SK-MEL-5 (cell line): ENCODE results near the gene LEFTY2. TPM values are rescaled to one million over a fixed set of nuclear protein-coding genes. Genes with fewer than 3 reads are reported as not detected.

ENCODE experiments used
- DNase-seq: peaks from one replicate; pipeline ENCODE4 v3.0.0-alpha.2; 2016; ENCODE audit warnings: low read depth, low spot score
- in situ Hi-C: cut with HindIII; loops from 2 replicates; pipeline ENCODE4 v1.10.0; 2016; ENCODE audit warnings: low sequenced_read_pairs, high pct_unique_total_duplicates, low pct_unique_long_range_greater_than_20kb
- total RNA-seq: library from RNA; depleted of rRNA; stranded (reverse); fragments of >200 nt; shearing (Covaris generic); gene quantifications from 2 replicates; pipeline ENCODE4 v1.2.3, GENCODE V29; 2014

LEFTY2 gene
- total RNA-seq, 1 experiment from 2014 or later, result not detected

DNA sequence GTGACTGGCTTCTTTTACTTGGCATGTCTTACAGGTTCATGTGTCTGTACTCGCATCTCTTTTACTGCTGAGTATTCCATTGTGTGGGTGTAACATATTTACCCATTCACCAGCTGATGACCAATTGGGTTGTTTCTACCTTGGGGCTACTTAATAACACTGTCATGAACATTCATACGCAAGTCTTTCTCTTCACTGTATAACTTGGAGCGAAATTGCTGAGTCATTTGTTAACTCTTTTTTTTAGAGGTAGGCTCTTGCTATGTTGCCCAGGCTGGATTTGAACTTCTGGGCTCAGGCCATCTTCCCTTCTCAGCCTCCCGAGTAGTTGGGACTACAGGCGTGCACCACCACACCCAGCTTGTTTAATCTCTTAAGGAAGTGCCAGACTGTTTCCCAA, 23.5 kb downstream of the LEFTY2 start:
- in situ Hi-C loops, result no loop called here
- DNase-seq, result no peak

DNA sequence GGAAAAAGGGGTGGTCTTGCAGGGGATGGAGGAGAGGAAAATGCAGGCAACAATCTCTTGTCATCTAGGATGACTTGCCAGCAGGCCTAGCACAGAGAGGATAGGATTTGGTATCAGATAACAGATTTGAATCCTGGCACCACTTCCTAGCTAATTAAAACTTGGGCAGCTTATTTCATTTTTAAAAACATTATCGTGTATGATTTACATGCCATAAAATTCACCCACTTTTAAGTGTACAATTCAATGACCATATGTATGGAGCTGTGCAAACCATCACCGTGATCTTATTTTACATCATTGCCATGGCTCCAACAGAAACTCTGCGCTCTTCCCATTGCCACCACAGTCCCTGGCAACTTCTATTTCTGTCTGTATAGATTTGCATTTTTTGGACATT, 23.9 kb downstream of the LEFTY2 start:
- in situ Hi-C loops, result no loop called here
- DNase-seq, result no peak

DNA sequence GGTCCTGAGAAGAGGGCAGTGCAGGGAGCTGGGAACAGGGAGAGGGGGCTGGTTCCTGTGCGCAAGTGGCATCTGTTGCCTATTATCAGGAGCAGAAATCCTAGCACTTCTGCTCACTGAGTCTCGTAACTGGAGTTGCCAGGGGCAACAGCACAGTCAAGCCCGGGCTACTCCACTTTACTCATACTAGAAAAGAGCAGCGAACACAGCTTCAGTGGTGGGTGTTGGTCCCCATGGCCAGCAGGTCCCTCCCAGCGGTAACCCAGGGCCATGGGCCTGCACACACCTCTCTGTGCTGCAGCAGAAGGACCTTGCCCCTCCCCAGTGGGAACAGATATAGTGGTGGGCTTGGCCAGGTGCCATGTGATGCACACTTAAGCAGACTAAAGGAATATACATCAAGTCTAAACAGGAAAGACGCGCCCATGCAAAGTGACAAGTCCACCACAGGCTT, 25.5 kb downstream of the LEFTY2 start:
- in situ Hi-C loops, result no loop called here

DNA sequence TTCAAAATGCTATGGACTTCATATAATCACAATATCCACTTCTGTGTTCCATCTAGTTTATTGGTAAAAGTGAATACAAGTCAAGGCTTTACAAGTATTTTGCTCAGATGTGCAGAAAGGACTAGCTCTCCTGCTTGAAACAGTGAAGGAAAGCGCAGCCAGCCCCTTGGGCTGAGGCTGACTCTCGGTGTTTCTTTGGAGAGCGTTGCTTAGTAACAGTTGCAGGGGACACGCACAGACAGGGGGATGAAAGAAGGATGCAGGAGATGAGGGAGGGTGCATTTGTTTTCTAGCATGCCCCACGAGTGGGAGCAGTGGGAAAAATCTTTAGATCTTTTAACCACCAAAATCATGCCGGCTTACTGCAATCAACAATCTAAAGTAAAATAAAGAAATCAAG, 26.1 kb downstream of the LEFTY2 start:
- in situ Hi-C loops, result no loop called here
- DNase-seq, result no peak

More for the DNA sequence above, 25.5 kb downstream of the LEFTY2 start:
- DNase-seq, result no peak

DNA sequence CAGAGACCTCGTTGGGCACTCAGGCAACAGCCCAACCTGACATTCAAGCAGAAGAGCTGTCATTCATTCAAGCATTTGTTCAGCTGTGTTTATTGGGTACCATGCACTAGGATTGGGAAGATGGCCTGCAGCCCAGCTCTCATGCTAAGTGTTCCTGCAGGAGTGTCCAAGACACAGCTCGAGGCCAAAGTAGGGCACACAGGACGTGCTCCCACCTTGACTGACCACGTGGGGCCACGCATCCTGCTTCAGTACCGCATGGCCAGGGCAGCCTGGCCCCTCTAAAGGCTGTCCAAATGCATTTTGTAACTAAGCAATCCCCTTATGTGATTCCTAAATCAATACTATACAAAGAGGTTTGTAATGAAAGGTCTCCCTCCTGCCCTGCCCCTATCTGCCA, 26.6 kb downstream of the LEFTY2 start:
- no peak for DNase-seq
- in situ Hi-C loops, result no loop called here

DNA sequence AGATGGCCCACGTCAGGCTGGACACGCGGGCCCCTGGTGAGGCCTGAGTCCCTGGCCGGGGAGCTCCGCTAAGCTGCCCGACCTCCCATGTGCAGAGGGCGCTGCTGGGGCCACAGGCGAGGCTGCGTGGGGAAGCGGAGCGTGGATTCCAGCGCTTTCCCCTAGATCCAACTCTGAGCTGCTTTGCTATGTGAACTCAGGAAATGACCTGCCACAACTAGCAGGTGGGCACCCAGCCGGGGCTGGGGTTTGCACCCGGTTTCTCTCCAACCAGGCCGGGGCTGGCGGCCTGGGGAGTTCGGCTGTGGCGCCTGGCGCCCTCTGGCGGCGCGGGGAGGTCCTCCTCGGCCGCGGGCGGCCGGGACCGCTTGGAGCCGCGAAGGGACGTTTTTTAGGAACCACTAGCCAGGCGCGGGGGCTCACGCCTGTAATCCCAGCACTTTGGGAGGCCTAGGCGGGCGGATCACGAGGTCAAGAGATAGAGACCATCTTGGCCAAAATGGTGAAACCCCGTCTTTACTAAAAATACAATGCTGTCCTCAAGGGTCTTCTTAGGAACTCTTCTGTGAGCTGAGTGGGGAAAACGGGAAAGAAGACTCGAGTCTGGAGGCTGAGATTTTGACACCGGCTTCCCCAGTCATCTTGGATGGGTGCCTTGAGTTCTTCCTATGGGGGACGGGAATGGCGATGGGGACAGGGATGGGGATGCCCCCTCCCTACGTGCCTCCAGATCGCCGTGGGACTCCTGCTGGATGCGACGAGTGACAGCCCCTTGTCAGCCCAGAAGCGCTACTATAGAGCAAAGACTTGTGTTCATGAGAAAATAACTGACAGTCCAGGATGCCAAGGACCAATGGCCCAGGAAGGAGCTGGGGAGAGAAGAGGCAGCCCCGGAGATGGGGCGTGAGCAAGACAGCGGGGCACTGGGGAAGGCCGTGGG, 29.6 kb downstream of the LEFTY2 start:
- no peak for DNase-seq
- in situ Hi-C loops, result no loop called here

DNA sequence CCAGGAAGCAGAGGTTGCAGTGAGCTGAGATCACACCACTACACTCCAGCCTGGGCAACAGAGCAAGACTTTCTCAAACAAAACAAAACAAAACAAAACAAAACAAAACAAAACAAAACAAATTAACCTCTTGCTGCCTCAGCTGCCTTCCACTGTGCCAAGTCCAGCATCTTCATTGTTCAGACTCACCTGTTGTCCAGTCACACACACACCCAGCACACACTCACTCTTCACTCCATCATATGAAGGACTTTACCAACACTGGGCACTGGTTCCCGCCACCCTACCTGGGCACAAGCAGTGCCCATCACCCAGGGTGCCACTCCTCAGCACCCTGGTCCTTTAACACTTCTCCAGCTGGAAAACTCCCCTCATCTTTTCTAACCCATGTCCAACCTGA, 31.5 kb downstream of the LEFTY2 start:
- DNase-seq, result no peak
- in situ Hi-C loops, result no loop called here

DNA sequence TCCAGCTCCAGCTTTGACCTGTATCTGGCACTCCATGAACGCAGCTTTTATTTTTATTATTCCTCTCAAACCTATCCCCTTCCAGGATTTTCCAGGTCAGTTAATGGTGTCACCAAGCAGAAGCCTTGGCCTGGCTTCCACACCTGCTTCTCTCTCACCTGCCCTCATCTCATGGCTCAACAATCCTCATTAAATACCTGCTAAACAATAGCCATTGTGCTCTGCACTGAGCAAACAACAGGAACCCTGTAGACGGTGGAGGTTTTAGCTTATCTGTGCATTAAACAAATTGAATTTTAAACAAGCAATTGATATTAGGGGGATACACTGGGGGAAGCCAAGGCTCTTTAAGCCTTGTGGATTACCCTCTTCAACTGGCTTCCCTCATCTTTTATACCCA, 32.2 kb downstream of the LEFTY2 start:
- in situ Hi-C loops, result no loop called here
- no peak for DNase-seq

DNA sequence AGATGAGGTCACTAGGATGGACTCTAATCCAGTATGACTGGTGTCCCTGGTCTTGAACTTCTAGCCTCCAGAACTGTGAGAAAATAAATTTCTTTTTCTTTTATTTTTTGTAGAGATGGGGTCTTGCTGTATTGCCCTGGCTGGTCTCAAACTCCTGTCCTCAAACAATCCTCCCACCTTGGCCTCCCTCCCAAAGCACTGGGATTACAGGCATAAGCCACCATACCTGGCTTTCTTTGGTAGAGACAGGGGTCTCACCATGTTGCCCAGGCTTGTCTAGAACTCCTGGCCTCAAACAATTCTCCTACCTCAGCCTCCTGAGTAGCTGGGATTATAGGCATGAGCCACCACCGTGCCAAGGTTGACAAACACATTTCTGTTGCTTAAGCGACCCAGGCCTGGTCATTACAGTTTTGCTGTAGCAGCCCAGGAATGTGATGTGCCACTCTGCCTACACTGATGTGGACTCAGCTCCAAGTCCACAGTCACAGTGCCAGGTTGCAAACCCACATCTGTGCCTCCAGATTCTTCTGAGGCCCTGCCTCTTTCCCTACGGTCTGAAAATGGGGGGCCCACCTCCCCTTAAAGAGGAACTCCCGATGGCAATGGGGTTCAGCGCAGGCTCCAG, 32.9 kb downstream of the LEFTY2 start:
- DNase-seq, result no peak
- in situ Hi-C loops, result no loop called here

DNA sequence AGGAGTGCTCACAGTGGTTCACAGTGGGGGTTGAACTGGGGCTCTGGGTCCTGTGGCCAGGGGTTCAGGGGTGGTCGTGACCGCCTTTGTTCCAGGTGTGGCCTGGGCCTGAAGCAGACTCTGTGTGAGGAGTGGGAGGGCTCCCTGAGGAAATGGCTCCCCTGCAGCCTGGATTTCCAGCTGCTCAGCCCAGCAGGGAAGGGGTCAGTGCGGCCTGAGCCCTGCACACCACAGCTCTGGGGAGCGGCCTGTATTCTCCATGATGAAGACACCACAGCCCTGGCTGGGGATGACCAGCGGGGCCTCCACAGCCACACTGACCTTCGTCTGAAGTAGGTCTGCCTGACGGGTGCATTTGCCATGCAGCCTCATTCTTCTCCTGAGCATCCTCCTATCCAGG, 33.7 kb downstream of the LEFTY2 start:
- in situ Hi-C loops, result no loop called here
- no peak for DNase-seq

DNA sequence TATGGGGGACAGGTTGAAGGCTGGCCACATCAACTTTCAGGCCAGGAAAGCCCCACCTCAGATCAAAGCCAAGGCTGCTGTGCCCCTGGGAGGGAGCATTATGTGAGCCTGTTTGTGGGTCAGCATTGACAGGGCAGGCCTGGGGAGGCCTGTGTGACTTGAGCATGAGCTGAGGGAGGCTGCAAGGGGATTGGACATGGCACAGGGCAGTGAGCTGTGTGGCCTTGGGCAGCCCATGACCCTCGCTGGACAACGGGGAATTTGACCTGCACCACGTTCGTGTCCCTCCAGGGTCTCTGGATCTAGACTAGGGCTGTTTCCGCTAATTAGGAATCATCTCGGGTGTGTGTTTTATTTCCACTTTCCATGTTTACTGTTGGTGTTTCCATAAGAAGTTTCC, 34.6 kb downstream of the LEFTY2 start:
- in situ Hi-C loops, result no loop called here
- DNase-seq, result no peak

DNA sequence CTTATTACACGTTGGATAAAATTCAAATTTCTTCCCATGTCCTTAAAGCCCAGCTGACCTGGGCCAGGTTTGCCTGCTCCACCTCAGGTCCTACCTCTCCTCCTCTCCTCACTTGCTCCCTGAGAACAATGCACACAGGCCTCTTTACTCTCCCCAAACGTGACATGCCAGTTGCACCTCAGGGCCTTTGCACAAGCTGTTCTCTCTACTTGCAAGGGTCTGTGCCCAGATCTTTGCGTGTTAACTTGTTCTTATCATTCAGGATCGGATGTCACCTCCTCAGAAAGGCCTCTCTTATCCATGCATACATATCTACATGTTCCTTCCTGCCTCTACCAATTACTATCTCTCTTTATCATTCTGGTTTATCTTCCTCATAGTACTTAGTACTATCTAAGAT, 37.4 kb downstream of the LEFTY2 start:
- DNase-seq, result no peak
- in situ Hi-C loops, result no loop called here

DNA sequence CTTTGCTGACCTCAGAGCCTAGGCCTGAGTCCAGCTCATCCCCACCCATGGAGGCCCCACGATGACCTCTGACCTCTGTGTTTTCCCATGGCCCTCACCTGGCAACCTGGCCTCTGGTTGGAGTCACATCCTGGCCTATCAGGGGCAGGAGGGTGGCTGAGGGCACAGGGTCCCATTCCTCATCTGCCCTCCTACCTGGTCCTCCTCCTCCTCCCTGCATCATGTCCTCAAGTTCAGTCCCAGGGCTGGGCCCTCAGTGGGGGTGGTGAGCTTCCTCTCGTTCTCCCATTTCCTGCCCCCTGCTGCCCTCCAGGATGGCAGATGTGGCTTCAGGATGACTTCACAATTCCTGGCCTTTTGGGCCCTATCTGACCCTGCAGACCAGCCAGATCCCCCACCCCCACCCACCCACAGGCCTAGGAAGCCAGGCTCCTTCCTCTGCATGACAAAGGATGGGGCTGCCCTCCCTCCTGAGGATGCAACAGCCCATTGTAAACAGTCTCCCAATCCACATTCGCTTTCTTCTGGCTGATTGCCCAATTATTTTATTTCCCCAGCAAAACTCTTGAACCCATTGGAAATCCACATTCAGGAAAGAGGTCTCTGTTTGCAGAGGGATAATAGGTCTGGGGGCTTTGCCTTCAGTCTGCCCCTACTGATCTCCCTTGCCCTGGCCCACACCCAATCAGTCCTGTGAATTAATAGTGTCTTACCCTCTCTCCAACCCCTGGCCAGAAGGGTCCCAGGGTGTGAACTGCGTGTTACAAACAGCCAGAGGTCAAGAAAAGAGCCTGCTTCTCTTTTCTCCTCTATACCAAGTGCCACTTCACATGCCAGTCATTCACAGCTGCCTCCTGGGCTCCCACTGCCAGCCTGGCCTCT, 41.7 kb downstream of the LEFTY2 start:
- in situ Hi-C loops, result no loop called here

DNA sequence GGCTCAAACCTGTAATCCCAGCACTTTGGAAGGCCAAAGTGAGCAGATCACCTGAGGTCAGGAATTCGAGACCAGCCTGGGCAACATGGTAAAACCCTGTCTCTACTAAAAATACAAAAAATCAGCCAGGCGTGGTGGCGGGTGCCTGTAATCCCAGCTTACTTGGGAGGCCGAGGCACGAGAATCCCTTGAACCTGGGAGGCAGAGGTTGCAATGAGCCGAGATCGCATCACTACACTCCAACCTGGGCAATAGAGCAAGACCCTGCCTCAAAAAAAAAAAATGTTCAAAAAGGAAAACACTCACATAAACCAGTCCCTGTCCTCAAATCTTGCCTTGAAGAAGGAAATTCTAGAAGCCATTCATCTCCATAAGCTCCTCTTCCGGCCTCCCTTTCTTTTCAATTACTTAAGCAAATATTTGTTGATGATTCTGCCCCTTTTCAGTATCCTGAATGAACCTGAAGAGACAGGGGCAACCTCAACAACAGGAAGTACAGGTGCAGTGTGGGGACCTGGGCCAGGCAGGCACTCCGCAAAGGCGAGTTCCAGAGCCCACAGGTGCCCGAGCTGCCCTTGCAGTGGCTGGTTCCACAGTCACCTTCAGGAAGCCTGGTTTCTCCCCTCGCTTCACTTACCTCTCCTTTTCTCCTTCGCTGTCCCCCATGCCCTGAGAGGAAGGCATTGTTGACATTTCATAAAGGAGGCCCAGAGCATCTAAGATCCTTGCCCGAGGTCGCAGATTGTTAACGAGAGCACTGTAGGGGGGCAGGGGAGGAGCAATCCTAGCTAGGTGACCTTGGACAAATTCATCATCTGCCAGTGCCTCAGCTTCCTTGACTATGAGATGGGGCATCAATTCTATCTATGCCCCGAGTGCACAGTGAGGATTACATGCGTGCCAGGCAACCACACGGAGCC, 43.2 kb downstream of the LEFTY2 start:
- in situ Hi-C loops, result no loop called here

More for the DNA sequence above, 41.7 kb downstream of the LEFTY2 start:
- DNase-seq, result no peak

DNA sequence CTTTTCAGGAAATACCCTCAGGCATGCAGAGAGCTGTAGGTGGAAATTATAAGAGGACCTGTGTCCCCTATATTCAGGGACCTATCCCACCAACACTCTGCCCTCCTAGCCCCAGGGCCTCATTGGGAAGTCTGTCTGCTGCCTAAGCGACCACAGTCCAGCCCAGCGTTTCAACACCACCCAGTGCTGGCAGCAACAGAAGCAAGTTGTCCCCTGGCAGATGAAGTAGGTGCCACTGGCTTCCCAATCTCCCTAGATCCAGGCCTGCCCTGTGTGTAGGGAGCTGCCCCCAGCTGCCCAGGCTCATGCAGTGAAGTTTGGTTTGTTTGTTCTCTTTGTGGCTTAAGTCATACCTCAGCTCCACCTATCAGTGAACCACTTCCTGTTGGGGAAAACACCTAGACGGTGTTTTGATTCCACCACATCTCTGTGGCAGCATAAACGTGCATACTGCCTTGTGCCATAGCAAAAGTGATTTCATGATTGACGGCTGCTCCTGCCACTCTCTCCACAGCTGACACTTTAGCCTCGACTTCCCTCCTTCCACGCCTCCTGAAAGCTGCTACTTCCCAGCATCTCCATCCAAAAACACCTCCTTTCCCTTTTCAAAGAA, 44.0 kb downstream of the LEFTY2 start:
- no peak for DNase-seq
- in situ Hi-C loops, result no loop called here

More for the DNA sequence above, 43.2 kb downstream of the LEFTY2 start:
- no peak for DNase-seq

DNA sequence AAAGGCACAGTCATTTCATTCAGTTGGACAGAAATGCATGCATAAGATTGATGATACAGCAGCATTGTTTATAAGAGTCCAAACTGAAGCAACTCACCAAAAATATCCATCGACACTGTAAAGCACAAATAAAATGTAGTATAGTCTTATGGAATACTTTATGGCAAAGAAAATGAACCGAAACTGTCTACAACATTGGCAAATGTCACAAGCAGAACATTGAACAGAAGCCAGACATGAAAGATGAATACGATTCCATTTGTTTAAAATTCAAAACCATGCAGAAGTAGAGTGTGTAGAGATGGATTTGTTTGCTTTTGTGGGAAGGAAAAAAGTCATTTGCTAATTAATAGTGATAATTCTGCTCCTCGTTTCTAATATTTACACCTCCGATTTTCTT, 44.5 kb downstream of the LEFTY2 start:
- no peak for DNase-seq
- in situ Hi-C loops, result no loop called here

DNA sequence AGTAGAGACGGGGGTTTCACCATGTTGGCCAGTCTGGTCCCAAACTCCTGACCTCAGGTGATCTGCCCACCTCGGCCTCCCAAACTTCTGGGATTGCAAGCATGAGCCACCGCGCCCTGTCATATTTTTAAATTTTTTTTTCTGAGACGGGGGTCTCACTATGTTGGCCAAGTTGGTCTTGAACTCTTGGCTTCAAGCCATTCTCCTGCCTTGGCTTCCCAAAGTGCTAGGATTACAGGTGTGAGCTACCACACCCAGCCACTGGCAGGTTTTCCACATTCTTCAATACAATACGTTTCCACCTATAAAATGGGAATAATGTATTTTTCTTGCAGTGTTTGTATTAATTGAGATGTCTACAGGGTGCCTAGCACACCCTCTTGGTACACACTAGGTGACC, 48.7 kb downstream of the LEFTY2 start:
- no peak for DNase-seq
- in situ Hi-C loops, result no loop called here
